Measurements from ENCODE around the gene TPPP. TPM values are rescaled to one million over a fixed set of nuclear protein-coding genes. Genes with fewer than 3 reads are reported as not detected.

TPPP gene
- total RNA-seq, 3 donors from 2014 or later (not counting 1 experiment from before 2014, with no cell fraction given), result 0.24 to 1.3 (median 1.2) TPM

GRCh38 chr5:675111-675870 lies 17.9 kb downstream of the TPPP start:
- H3K9me3 ChIP-seq (ENCODE audit: control insufficient read depth, insufficient read depth, low read length), result no peaks in the 10 kb centered on the region
- ATAC-seq (no peak), DNase-seq (peak in 1 of 2 donors; percentile 10)
- Mint-ChIP-seq H3K9me3 (no peaks in the 10 kb centered on the region), H3K4me1 (peaks cover 10 to 15% of the 10 kb centered on the region in 2 donors), H3K27me3 (ENCODE audit: low read depth in 2 of 2) (no peaks in the 10 kb centered on the region), H3K36me3 (no peaks in the 10 kb centered on the region), H3K4me3 (no peak overlapping the region), H3K27ac (no peak overlapping the region)
- 82% methylated on average over 20 of the region's 20 CpGs for WGBS (ENCODE audit: insufficient coverage)
- H3K27ac ChIP-seq (ENCODE audit: low read length), result no peak overlapping the region
- peaks cover 24% of the 10 kb centered on the region for H3K4me1 ChIP-seq (ENCODE audit: control insufficient read depth, insufficient read depth, low read length)
- no peak overlapping the region for H3K4me3 ChIP-seq (ENCODE audit: low read length)
- H3K27me3 ChIP-seq (ENCODE audit: control insufficient read depth, insufficient read depth, low read length), result peaks cover 3% of the 10 kb centered on the region
- intact Hi-C loops (cut with micrococcal nuclease), result no loop called here
- no peaks in the 10 kb centered on the region for H3K36me3 ChIP-seq (ENCODE audit: control insufficient read depth, insufficient read depth, low read length)
- TF ChIP-seq CTCF (IDR thresholded peaks at IDR 0.05), result no peak

GRCh38 chr5:674630-675011 lies 18.5 kb downstream of the TPPP start:
- no peaks in the 10 kb centered on the region for H3K9me3 ChIP-seq (ENCODE audit: control insufficient read depth, insufficient read depth, low read length)
- 74% methylated on average over 7 of the region's 7 CpGs for WGBS (ENCODE audit: insufficient coverage)
- ATAC-seq (no peak), DNase-seq (peak in 1 of 2 donors; percentile 11)
- H3K4me3 ChIP-seq (ENCODE audit: low read length), result no peak overlapping the region
- no peaks in the 10 kb centered on the region for H3K27me3 Mint-ChIP-seq (ENCODE audit: low read depth in 2 of 2)
- no peaks in the 10 kb centered on the region for H3K36me3 ChIP-seq (ENCODE audit: control insufficient read depth, insufficient read depth, low read length)
- no peak overlapping the region for H3K27ac Mint-ChIP-seq
- TF ChIP-seq CTCF (IDR thresholded peaks at IDR 0.05), result no peak
- H3K4me1 ChIP-seq (ENCODE audit: control insufficient read depth, insufficient read depth, low read length), result peaks cover 24% of the 10 kb centered on the region
- no peaks in the 10 kb centered on the region for H3K9me3 Mint-ChIP-seq
- peaks cover 10 to 15% of the 10 kb centered on the region in 2 donors for H3K4me1 Mint-ChIP-seq
- intact Hi-C loops (cut with micrococcal nuclease), result no loop called here
- H3K36me3 Mint-ChIP-seq, result no peaks in the 10 kb centered on the region
- H3K27ac ChIP-seq (ENCODE audit: low read length), result no peak overlapping the region
- H3K4me3 Mint-ChIP-seq, result no peak overlapping the region
- peaks cover 3% of the 10 kb centered on the region for H3K27me3 ChIP-seq (ENCODE audit: control insufficient read depth, insufficient read depth, low read length)

GRCh38 chr5:673831-674629 lies 19.1 kb downstream of the TPPP start:
- intact Hi-C loops (cut with micrococcal nuclease), result loop anchor here (2.0 kb wide), 1 partner anchor 229 kb away; no protein-coding TSS in a partner anchor
- H3K9me3 Mint-ChIP-seq, result no peaks in the 10 kb centered on the region
- Histone ChIP-seq H3K36me3 (ENCODE audit: control insufficient read depth, insufficient read depth, low read length) (no peaks in the 10 kb centered on the region), H3K27me3 (ENCODE audit: control insufficient read depth, insufficient read depth, low read length) (peaks cover 3% of the 10 kb centered on the region), H3K9me3 (ENCODE audit: control insufficient read depth, insufficient read depth, low read length) (no peaks in the 10 kb centered on the region), H3K27ac (ENCODE audit: low read length) (no peak overlapping the region), H3K4me3 (ENCODE audit: low read length) (no peak overlapping the region), H3K4me1 (ENCODE audit: control insufficient read depth, insufficient read depth, low read length) (peaks cover 24% of the 10 kb centered on the region)
- H3K36me3 Mint-ChIP-seq, result no peaks in the 10 kb centered on the region
- DNase-seq, result peak in 1 of 2 donors; percentile 11
- H3K4me3 Mint-ChIP-seq, result no peak overlapping the region
- H3K4me1 Mint-ChIP-seq, result peaks cover 10 to 15% of the 10 kb centered on the region in 2 donors
- no peaks in the 10 kb centered on the region for H3K27me3 Mint-ChIP-seq (ENCODE audit: low read depth in 2 of 2)
- no peak overlapping the region for H3K27ac Mint-ChIP-seq
- ATAC-seq, result no peak
- no peak for TF ChIP-seq CTCF (IDR thresholded peaks at IDR 0.05)
- 83% methylated on average over 27 of the region's 27 CpGs for WGBS (ENCODE audit: insufficient coverage)
